Colon (tissue), 2 donors: Measurements from ENCODE around the gene EXOC4.
"Not testable (repeated sequence)": the region's sequence is repeated elsewhere in the genome, so short reads cannot be mapped to it uniquely, and the experiment has no call there.

Experiments
- FAIRE-seq: peaks from 2 replicates; lab custom pipeline; 2012; peaks lifted over from hg19 to GRCh38; lab: Jason Lieb, UNC
- donor health status: control.
- donor health status: control.

Gene EXOC4

DNA sequence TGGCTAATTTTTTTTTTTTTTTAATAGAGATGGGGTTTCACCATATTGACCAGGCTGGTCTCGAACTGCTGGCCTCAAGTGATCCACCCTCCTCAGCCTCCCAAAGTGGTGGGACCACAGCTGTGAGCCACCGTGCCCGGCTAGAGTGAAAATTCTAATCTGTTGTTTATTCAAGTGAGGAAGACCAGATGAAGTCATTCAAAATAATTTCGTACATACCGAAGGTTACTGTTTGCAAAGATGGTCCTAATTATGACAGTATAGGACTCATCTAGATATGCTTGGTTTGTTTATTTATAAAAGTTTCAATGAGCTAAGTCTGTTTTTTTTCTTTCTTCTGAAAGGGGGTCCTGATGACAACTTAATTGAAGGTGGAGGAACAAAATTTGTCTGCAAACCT is 376.8 kb downstream of the EXOC4 start:
- no peak for FAIRE-seq

DNA sequence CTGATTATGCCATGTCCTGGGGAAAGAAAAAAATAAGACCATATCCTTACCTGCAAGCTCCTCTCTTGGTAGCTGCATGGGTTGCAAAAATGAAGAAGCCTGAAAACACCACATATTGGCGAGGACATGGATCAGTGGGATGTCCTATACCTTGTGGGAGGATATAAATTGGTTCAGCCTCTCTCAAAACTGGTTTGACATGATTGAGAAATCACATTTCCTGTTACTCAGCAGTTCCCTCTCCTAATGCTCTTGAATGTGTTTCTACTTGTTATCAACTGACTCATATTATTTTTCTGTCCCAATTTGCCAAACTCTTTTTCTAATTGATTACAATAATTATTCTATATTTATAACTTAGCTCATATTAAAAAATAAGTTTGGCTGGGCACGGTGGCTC is 380.2 kb downstream of the EXOC4 start:
- FAIRE-seq: no peak

DNA sequence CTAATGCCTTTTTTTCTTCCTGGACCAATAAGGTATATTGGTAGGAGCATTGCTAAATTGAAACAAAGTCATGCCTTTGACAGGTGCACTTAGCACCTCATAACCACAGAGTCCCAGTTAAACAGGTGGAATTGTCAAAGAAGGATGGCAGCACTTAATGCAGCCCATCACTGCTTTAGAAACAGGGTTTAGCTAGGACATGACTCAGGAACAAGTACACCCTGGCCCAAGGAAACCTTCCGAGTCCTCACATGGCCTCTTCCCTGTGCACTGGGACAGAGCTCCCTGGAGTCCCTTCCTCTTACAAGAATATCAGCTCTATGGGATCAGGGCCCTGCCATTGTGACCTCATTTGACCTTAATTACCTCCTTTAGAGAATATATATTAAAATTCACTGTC is 382.7 kb downstream of the EXOC4 start:
- no peak for FAIRE-seq

DNA sequence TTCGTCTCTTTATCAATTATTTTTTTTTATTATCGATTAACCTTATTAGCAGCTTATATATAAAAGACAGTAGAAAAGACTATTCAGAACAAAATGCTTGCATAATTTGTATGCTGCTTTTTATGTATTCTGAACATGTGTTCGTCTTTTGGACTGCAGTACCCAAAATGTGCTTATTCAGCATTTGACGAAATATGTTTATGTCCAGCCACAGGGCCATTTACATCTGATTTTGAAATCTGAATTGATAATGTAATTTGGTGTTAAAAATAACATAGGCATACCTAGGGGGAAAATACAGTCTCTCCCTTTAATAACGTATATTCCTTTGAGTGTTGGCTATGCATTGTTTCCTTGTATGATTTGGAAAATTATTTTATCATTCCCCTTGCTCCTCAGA is 386.0 kb downstream of the EXOC4 start:
- FAIRE-seq: no peak

DNA sequence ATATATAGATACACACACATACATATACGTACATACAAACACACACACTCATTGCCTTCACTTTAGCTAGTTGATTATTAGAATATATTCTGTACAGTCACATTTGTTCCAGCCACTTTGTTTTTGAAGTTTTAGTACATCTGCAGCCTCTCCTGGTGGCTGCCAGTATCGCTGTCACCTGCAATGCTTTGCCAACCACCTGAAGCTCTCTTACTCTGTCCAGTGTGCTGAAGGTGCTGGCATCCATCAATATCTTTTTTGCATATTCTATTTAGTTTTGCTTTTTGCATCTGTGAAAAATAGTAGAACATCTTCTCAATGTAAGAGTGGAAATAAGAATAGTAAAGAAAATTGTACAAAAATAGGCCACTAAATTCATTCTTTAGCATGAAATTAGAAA is 388.6 kb downstream of the EXOC4 start:
- no peak for FAIRE-seq

DNA sequence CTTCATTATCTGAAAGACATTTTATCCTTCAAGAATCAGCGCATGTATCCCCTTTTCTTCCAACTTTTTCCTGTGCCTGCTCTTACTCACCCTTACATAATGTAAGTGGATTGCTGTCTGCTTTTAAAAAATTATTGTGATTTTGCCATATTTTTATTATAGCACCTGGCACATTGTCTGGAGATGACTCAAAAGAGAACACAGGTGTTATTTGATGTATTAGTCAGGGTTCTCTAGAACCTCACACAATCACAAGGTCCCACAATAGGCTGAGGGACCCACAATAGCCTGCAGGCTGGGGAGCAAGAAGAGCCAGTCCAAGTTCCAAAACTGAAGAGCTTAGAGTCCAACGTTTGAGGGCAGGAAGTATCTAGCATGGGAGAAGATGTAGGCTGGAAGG is 390.0 kb downstream of the EXOC4 start:
- no peak for FAIRE-seq

DNA sequence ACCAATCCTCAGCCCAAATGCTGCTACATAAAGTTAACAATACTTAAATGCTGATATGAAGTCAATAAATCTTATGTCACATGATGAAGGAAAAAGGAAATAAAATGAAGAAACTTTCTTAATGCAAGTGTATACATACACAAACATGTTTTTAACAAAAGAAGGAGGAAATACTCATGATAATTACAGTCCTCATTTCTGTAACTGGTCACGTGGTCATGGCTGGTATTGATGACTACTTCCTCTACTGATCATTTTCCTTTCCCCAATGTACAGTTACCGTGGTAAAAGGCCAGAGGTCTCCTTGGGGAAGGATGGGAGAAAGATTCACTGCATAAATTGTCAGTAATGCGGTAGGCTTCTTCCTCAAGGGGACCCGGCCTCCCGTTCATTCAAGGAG is 390.8 kb downstream of the EXOC4 start:
- not testable (repeated sequence) for FAIRE-seq

DNA sequence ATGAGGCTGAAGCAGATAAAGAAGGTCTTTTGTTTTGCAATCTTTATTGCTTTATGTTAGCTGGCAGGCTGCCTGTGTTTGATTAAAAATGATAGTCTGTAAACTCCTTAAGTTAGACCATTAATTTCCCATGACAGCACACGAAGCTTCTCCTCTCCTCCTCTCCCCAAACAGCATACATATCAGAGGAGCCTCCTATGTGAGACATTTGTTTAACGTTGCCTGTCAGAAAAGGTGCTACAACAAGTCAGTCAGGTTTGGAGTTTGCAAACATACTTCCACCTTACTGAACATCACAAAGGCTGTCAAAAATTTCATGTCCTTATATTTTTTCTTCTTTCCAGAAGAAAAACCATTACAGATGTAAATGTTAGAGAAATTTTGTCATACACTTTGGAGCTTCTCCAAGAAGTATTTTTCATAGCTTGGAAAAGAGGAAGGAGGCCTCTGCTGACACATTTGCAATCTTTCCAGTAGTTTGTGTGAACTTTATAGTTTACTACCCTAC is 393.1 kb downstream of the EXOC4 start:
- no peak for FAIRE-seq

DNA sequence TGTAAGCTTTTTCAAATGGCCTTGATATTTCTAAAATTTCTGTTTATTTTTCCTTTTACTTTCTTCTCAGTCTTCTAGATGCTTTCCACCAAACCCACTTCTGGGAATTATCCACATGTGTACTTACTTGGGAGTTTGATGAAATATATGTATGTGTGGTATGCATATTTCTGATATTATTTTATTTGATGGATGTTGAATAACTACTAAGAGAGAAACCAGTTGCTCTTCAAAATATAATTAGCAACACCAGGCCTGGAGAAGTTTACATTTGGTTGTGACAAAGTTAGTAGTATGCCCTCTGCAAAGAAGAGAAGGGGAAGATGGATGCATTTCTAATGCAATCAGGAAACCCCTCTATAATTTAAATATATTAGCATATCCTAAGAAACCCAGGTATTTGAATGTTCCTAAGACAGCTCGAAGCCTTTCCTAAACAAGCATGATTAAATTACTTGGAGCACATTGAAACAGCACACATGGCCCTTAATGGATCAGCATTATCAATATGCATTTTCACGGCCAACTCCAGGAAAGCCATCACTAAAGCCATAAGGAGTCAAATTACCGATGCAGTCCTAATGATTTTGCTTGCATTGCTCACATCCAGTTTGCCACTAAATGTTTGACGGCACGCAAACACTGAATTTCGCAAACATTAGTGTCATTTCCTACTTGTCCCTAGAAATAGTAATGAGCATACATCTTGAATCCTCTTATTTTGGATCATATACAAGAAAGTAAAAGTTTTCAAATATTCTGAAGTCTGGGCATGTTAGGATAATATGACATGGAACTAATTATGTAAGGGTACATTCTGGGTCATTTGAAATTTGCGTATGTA is 393.8 kb downstream of the EXOC4 start:
- no peak for FAIRE-seq

DNA sequence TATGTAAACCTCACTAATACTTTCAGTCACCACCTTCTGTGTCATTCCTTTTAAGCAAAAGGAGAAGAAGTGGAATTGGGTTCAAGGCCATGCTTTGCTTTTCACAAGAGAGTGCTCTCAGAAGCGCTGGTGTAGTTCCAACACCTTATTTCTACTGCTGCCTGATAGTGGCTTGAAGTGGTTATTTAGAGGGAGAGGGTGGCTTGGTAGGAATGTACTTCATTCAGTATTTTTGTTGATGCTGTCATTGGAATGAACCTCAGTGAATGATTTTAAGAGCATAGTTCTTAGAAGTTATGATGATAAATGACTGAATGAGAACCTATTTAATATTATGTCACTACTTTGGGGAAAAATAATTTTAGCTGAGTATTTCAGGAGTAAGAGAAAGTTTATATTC is 396.7 kb downstream of the EXOC4 start:
- no peak for FAIRE-seq

DNA sequence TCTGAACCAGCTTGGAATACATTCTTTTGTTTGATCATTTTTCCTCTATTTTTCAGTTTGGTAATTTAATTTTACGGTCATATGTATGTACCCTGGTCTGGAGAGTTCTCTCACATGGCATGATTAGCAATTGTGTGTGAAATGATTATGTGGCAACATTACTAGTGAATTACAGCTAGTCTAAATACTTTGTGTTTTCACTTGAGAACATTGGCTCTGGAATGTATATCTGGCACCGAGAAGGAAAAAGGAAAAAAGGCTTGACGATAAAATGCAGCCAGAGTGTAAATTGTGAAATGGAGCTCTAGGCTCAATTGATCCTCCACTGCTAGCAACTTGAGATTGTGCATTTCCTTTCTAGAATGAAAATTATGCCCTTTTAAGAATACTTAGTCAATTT is 397.2 kb downstream of the EXOC4 start:
- no peak for FAIRE-seq

DNA sequence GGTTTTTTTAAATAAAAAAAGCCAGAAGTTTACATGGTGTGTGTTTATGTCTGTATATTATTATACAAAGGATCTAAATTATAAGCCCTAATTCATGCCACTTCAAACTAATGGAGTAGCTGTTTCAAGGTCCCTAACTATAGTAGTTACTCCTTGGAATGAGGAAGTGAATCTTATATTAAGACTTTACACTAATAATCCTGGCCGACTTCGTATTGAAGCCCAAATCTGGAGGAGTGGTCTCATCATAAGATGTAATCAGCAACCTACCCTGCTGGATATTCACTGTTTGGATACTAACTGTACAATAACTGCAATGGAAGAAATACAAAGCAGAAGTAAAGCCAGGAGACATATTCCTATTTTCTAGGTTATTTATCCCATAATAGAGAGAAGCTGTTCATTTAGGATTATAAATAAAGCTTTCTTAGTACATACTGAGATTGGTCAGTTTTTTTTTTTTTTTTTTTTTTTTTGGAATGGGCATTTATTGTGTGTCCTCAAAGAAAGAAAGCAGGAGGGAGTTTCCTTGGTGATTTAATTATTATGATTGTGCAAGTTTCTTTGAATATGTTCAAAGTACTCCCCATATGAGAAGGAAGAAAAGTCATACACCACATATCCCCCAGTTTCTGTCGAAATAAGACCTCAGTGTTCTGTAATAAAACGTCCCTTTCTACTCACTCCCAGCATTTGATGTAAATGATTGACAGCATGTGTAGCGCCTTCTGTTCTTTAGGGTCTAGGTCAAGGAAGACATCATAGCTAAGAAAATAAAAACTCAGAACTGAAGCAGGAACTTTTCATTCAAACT is 397.8 kb downstream of the EXOC4 start:
- no peak for FAIRE-seq

DNA sequence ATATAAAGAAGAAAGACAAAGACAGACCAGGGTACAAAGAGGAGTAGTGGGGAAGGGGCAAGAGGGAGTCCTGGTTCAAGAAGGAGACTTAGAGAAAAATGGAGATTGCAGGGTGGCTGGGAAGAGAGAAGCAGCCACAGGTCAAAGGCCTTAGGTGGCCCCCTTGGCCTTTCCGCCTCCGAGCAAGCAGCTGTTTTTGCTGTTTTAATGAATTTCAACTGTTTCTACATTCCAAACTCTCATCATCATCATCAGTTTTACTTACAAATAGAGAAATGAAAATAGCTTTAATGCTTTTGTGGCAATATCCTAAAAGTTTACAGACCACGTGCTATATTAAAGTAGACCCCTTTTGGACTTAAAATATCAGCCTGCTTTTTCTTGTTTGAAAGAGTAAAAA is 399.7 kb downstream of the EXOC4 start:
- FAIRE-seq: no peak

DNA sequence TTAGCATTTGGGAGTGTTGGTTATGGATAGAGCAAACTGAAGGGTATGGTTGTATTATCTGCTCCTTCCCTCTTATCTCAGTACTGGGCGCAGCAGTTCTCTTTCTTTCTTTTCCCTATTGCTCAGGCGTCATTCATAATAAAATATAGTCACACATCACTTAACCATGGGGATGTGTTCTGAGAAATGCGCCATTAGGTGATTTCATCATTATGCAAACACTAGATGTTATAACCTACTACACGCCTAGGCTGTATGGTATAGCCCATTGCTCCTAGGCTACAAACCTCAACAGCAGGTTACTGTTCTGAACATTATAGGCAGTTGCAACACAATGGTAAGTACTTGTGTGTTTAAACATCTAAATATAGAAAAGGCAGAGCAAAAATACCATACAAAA is 401.7 kb downstream of the EXOC4 start:
- no peak for FAIRE-seq

DNA sequence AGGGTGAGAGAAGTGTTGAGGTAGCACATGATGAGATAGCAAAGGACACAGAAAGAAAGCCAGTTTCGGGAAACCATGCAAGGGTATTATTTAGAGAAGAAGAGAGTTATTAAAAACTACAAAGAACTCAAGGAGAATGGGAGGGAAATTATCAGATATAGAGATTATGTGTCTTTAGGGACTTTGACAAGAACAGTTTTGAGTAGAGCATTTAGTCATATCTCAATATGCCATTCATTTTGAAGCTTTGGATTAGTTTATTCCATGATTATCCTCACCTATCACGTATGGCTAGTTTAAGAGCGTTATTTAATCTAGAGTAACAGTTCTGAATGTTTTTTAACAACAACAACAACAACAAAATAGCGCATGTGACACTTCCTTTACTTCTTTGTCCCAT is 409.4 kb downstream of the EXOC4 start:
- no peak for FAIRE-seq

DNA sequence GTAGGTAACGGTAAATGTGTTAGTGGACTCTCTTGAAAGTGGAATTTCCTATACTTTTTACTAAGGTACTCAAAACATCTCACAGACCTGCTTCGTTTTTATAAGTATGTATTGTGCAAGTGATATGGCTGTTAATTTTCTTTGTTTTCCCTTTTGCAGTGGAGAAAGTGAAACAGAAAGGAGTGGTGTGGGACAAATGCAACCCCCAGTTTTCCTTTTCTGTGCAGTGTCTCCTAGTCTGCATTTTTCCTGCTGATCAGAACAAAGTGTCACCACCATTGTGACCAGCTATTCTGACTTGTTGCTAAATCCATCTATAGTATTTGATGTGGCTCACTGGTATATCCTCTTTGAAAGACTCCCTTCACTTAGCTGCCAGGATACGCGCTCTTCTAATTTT is 410.0 kb downstream of the EXOC4 start:
- no peak for FAIRE-seq

DNA sequence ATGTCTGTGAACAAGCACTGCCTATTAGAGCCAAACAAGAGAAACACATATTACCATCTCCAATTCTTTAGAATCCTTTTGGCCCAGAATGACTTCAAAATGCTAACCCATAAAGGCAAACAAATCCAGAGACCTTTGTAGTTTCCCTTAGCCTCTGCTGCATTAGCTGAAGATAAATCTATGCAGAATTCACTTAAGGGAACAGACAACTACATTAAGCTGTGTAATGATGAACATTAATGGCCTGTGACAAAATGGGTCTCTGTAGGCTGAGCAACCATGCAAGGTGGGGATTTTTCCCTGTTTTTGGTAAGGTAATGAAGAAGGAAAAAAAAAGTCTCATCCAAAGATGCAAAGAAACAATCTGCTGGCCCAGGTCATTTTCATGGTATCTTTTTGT is 411.6 kb downstream of the EXOC4 start:
- FAIRE-seq: no peak

DNA sequence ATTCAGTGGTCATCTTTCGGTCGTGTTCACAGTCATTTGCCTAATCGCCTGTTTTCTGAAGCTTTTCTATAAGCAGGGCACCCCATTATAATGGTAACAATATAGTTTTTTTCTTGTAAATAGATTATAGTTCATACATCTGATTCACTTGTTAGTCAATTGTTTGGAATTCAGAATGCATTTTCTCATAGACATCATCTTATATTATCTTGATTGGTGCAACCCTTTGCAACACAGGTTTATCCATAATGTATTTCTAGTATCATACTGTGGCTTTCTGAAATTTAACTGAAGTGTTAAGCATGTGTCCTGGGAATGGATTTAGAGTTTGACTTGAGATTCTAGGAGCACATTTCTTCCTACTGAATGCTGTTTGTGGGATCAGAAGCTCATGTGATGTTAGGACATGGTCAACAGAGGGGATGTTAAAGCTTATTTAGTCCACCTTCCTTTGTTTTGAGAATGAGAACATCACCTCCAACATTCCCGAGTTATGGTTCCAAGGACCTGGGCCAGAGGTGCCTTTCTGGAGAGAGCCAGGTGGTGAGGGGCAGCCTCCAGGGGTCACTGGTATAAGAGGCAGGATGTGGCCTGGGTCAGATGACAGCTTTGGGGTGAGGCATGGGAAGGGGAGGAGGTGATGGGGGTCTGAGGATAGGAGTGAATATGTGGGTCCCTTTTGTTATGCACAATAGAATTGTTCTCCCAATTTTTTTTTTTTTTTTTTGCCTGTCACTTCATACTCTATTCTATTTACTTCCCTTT is 415.6 kb downstream of the EXOC4 start:
- FAIRE-seq: no peak

DNA sequence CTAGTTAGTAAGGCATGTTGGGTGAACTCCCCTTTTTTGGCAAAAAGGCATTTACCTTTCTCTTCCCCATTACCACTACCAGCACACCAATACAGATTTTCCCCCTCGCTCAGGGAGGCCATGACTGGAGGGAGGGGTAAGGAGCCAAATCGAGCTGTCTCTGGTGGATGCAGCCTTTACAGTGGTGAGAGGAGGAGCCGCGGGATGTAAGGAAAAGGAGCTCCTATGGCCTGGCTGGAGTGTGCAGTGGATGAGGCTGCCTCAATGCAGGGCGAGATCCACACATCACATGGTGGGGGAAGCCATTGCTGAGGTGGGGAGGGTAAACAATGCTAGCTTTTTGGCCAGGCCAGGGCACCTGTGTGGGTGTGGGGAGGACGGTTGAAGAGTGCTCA is 416.2 kb downstream of the EXOC4 start:
- no peak for FAIRE-seq

DNA sequence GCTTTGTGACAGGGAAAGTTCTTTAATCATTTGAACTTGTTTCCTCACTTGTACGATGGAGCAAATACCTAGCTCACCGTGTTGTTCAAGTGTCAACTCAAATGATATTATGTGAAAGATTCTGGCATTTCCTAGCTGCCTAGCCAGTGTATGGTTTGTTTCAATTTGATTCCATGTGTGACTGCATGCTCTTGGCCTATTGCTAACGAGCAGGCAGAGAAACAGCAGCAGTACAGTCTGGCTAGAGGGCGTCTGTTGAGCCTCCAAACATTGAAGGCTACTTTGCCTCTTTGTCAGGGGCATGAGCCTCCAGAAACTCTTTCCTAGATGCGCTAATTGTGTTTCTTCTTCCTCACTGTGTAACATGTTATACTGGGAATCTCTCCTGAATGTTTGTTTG is 417.4 kb downstream of the EXOC4 start:
- FAIRE-seq: no peak

DNA sequence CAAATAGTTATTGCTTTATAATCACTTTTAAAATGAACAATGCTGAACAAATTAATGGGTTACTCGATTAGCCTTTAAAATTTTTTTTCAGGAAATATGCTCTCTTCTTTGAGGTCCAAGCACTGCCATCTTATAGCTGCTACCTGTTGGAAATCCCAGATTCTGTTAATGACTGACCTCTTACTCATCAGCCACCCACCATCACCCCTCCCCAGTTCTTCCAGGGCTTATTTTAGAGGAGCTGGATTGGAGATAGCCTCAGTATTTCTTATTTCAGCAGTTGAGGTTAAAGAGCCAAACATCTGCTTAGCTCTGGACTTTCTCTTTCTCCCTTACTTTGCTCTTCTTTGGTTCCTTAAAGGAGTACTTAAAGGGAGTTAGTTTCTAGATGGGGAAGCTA is 420.0 kb downstream of the EXOC4 start:
- no peak for FAIRE-seq

DNA sequence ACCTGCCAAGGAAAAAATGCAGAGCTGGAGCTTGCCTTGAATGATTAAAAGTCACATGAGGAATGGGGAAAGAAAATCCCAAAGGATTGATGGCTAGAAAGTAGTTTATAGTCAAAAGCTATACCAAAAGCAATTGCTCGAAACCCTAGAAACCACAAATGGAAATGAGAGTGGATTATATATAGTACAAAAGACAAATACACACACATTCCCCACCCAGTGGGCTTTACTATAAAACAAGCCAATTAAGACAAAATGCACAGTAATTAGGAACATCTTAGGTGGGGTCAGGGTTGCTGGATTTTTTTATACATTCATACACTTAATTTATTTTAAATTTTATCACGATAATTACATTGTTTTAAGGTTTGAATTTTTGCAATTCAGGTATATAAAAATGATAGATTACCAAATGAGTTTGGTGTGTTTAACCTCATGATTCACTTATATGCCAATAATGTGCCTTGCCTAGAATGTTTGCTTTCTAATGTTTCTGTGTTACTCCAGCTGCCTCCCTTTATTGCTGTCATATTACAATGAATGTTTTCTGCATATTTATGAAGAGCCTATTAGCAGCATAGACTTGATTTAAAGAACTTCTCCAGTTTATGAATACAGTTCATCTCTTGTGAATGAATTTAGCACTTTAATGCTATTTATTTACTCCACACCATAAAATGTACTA is 421.3 kb downstream of the EXOC4 start:
- FAIRE-seq: no peak
